Panc1 (cell line): Measurements from ENCODE around the gene TRIM41.
"Not testable (repeated sequence)": the region's sequence is repeated elsewhere in the genome, so short reads cannot be mapped to it uniquely, and the experiment has no call there.

ENCODE experiments used
- CTCF ChIP-seq: fragments of 450-650 bp; IDR thresholded peaks from 2 replicates; pipeline ENCODE4 v1.5.1; 2017; ENCODE audit warnings: mild to moderate bottlenecking
- POLR2AphosphoS5 ChIP-seq: IDR thresholded peaks from 2 replicates; pipeline ENCODE4 v1.6.1; 2012; ENCODE audit warnings: mild to moderate bottlenecking, low read depth, low read length, moderate library complexity

GRCh38 chr5:181283841-181284755, 61.0 kb downstream of the TRIM41 start:
- TF ChIP-seq CTCF, result peak; percentile 24; the same call in 1 of the 2 replicates
- TF ChIP-seq POLR2AphosphoS5, result not testable (repeated sequence)
